ENCODE measurements around the gene PDE7B. TPM values are rescaled to one million over a fixed set of nuclear protein-coding genes. Genes with fewer than 3 reads are reported as not detected.
A peak's percentile ranks its signal among the peaks of the same experiment; 100 is the strongest.

Gene PDE7B
- total RNA-seq, 4 donors from 2014 or later: 2.9 to 23.6 (median 5.2) TPM

DNA sequence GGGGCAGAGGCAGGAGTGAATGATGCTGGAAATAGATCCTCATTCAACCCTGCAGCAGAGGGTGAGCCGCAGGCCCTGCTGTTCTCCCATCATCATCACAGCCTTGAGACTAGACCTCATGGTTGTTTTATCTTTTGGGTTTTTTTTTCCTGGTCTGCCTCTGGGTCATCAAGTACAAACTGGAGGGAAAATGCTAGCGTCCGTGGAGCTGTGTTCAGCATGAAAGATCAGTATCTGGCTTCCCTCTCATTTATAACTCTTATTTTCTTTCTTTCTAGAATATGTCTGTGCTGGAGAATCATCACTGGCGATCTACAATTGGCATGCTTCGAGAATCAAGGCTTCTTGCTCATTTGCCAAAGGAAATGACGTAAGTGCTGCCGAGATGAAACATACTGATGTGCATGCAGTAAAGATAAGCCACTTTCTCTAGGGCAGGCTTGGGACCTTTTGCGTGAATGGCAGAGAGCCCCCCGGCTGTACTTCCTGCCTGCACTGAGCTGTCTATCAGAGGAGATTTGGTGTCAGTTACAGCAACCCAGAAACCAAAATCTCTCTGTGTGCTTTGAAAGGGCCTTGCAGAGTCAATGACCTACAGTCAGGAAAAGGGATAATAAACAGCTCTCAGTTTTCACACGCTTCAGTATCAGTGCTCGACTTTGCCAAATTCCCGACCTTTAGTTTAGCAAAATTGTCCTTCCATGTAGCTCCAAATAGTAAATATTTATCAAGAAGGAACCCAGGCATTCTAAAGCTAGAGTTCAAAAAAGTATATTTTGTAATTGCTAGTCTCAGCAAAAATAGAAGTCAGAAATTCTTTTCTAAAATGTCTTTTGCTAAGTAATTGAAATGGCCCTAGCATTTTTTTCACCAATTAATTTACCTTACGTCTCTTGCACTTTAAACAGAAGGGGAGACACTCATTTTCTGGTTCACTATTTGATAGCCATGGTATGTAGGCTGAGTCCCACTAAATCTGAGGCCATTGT lies 322.3 kb downstream of the PDE7B start:
- Histone ChIP-seq H3K4me1 (peaks cover 0 to 13% (median 0%) of the 10 kb centered on the region in 3 donors), H3K36me3 (peaks cover 0 to 26% of the 10 kb centered on the region in 2 donors), H3K9me3 (no peaks in the 10 kb centered on the region), H3K4me3 (no peak overlapping the region), H3K27me3 (no peaks in the 10 kb centered on the region), H3K27ac (peak overlapping the region in 3 of 4 donors; percentile 2 to 51 (median 40))
- no peak for ATAC-seq
- WGBS, 2 donors (ENCODE audit: low coverage in 1 of 2): 40 to 43% methylated on average over 10 to 13 of the region's 13 CpGs
- TF ChIP-seq POLR2A (IDR thresholded peaks at IDR 0.05) (no peak), EP300 (IDR thresholded peaks at IDR 0.05) (no peak), POLR2AphosphoS5 (IDR thresholded peaks at IDR 0.05) (no peak)
- TF ChIP-seq, protein P1, sequence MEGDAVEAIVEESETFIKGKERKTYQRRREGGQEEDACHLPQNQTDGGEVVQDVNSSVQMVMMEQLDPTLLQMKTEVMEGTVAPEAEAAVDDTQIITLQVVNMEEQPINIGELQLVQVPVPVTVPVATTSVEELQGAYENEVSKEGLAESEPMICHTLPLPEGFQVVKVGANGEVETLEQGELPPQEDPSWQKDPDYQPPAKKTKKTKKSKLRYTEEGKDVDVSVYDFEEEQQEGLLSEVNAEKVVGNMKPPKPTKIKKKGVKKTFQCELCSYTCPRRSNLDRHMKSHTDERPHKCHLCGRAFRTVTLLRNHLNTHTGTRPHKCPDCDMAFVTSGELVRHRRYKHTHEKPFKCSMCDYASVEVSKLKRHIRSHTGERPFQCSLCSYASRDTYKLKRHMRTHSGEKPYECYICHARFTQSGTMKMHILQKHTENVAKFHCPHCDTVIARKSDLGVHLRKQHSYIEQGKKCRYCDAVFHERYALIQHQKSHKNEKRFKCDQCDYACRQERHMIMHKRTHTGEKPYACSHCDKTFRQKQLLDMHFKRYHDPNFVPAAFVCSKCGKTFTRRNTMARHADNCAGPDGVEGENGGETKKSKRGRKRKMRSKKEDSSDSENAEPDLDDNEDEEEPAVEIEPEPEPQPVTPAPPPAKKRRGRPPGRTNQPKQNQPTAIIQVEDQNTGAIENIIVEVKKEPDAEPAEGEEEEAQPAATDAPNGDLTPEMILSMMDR (IDR thresholded peaks at IDR 0.05): no peak

DNA sequence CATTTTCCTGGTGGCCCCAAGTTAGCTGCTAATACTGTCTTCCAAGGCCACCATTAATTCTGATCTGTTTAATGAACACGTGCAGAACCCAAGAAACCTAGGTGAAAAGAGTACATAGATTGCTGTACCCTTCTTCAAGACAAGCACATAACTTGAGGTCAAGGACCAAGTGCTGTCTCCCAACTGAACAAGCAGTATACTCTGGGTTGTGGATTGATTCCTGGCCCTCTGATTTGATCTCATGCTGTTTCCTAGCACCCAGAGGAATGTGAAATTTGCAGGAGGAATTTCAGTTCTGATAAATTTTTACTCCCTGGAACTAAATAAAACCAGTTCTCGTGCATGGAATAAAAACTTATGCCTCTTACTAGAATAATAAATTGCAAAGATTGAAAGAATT lies 323.0 kb downstream of the PDE7B start:
- ATAC-seq: no peak
- Histone ChIP-seq H3K4me3 (no peak overlapping the region), H3K9me3 (no peaks in the 10 kb centered on the region), H3K4me1 (peaks cover 0 to 13% (median 0%) of the 10 kb centered on the region in 3 donors), H3K27ac (peak overlapping the region in 3 of 4 donors; percentile 2 to 51 (median 40)), H3K27me3 (no peaks in the 10 kb centered on the region), H3K36me3 (peaks cover 0 to 27% of the 10 kb centered on the region in 2 donors)
- 32 to 69% methylated on average over 2 of the region's 2 CpGs for WGBS, 2 donors (ENCODE audit: low coverage in 1 of 2)
- TF ChIP-seq POLR2AphosphoS5 (IDR thresholded peaks at IDR 0.05) (no peak), POLR2A (IDR thresholded peaks at IDR 0.05) (no peak), EP300 (IDR thresholded peaks at IDR 0.05) (no peak)
- TF ChIP-seq, protein P1 (IDR thresholded peaks at IDR 0.05): no peak

DNA sequence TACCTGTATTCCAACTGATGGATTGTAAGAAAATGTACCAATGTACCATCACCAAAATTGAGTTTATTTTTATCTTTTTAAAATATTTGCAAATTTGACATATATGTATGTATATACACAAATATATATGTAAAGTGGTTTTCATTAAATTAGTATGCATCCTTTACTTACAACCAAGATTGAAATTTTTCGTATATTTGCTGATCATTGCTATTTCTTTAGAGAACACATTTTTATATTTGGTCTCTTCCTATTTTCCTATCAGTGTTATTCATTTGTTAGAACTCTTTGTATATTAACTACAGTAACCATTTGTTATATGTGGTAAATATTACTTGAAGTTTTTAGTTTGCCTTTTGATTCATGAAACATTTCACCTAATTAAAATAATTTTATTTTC lies 324.4 kb downstream of the PDE7B start:
- Histone ChIP-seq H3K4me3 (no peak overlapping the region), H3K9me3 (no peaks in the 10 kb centered on the region), H3K27ac (no peak overlapping the region), H3K36me3 (peaks cover 0 to 30% of the 10 kb centered on the region in 2 donors), H3K4me1 (peaks cover 0 to 22% (median 0%) of the 10 kb centered on the region in 3 donors), H3K27me3 (no peaks in the 10 kb centered on the region)
- ATAC-seq: no peak
- TF ChIP-seq EP300 (IDR thresholded peaks at IDR 0.05): no peak
- TF ChIP-seq, protein P1 (IDR thresholded peaks at IDR 0.05): no peak
- TF ChIP-seq POLR2AphosphoS5 (IDR thresholded peaks at IDR 0.05): no peak
- TF ChIP-seq POLR2A (IDR thresholded peaks at IDR 0.05): no peak
- WGBS, 2 donors (ENCODE audit: low coverage in 1 of 2): 91 to 100% methylated on average over 1 of the region's 1 CpG

DNA sequence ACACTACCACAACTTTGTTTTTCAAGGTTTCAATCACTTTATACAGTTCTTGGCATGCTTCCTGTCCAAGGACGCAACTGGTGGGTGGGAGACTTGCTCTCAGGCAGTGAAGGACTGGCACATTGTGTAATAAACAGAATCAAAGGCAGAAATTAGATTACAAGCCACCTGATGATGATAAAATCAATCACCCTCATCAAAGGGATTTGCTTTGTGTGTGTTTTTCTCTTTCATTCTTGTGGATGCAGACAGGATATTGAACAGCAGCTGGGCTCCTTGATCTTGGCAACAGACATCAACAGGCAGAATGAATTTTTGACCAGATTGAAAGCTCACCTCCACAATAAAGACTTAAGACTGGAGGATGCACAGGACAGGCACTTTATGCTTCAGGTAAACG lies 327.2 kb downstream of the PDE7B start:
- no peak overlapping the region for H3K27ac ChIP-seq
- H3K4me1 ChIP-seq: peaks cover 0 to 26% (median 0%) of the 10 kb centered on the region in 3 donors
- no peak for ATAC-seq
- no peaks in the 10 kb centered on the region for H3K9me3 ChIP-seq
- H3K4me3 ChIP-seq: no peak overlapping the region
- H3K36me3 ChIP-seq: peaks cover 0 to 24% of the 10 kb centered on the region in 2 donors
- 79% methylated on average over 2 of the region's 2 CpGs; no CpG with 5 or more reads in 1 of the 2 donors for WGBS, 2 donors (ENCODE audit: low coverage in 1 of 2)
- H3K27me3 ChIP-seq: no peaks in the 10 kb centered on the region
- TF ChIP-seq, protein P1 (IDR thresholded peaks at IDR 0.05): no peak
- no peak for TF ChIP-seq POLR2AphosphoS5 (IDR thresholded peaks at IDR 0.05)
- TF ChIP-seq POLR2A (IDR thresholded peaks at IDR 0.05): no peak
- no peak for TF ChIP-seq EP300 (IDR thresholded peaks at IDR 0.05)
